Heart right ventricle (tissue), 16 donors: ENCODE measurements around the gene MMP28. TPM values are rescaled to one million over a fixed set of nuclear protein-coding genes. Genes with fewer than 3 reads are reported as not detected.

Experiments
- ATAC-seq, 8 donors: fragments of 200-7000 bp; cut with Tn5 transposase; one replicate each; pipeline ENCODE4 v1.9.1; 2020; ENCODE audit warnings: mild to moderate bottlenecking in 8 of 8, moderate library complexity in 8 of 8, moderate number of reproducible peaks in 1 of 8
- DNase-seq, 2 donors: peaks; one replicate each; pipeline ENCODE4 v3.0.0-alpha.2; 2020
- H3K27ac ChIP-seq, 10 donors: fragments of 200-600 bp; sonication (generic) in 2 of 10; one replicate each; pipeline versions ENCODE4 v1.5.0 to v1.8.0; 2020 to 2022; ENCODE audit warnings: mild to moderate bottlenecking in 3 of 10
- H3K27me3 ChIP-seq, 7 donors: fragments of 200-600 bp; one replicate each; pipeline ENCODE4 v1.8.0; 2021 to 2022; ENCODE audit warnings: mild to moderate bottlenecking in 2 of 7
- H3K36me3 ChIP-seq, 9 donors: fragments of 200-600 bp; sonication (generic) in 1 of 9; one replicate each; pipeline versions ENCODE4 v1.5.0 to v1.8.0; 2020 to 2022; ENCODE audit warnings: mild to moderate bottlenecking in 2 of 9
- H3K4me1 ChIP-seq, 9 donors: fragments of 200-600 bp; sonication (generic) in 1 of 9; one replicate each; pipeline versions ENCODE4 v1.5.0 to v1.8.0; 2020 to 2022; ENCODE audit warnings: mild to moderate bottlenecking in 4 of 9
- H3K4me3 ChIP-seq, 10 donors: fragments of 200-600 bp; sonication (generic) in 2 of 10; one replicate each; pipeline versions ENCODE4 v1.5.0 to v1.8.0; 2020 to 2022; ENCODE audit warnings: mild to moderate bottlenecking in 7 of 10, moderate library complexity in 2 of 10
- H3K9me3 ChIP-seq, 11 donors: fragments of 200-600 bp in 10 of 11; sonication (generic) in 2 of 11; one replicate each; pipeline versions ENCODE4 v1.5.0 to v1.8.0; 2013 to 2022; ENCODE audit warnings: mild to moderate bottlenecking in 2 of 11, control low read depth in 1 of 11, moderate library complexity in 1 of 11
- CTCF ChIP-seq, 9 donors: fragments of 200-600 bp; sonication (generic) in 2 of 9; IDR thresholded peaks; one replicate each; pipeline versions ENCODE4 v1.5.0 to v1.8.0; 2021 to 2022; ENCODE audit warnings: antibody characterized with exemption in 9 of 9, mild to moderate bottlenecking in 5 of 9, moderate library complexity in 1 of 9
- WGBS, 2 donors: extraction: QIAGEN DNeasy Blood & Tissue Kit; methylation state at CpG; one replicate each; pipeline ENCODE4 v1.1.7; 2013; ENCODE audit warnings: inconsistent platforms in 1 of 2; 5-methylcytosine and 5-hydroxymethylcytosine counted together
- intact Hi-C, 10 donors: fragments of 100-400 bp; cut with DNase I; formaldehyde crosslinking; loops; one replicate each; pipeline versions ENCODE4 v1.11.1 to v1.14.2; 2022
- polyA plus RNA-seq, 2 donors: library from polyadenylated mRNA; stranded (reverse); fragments of 200-250 nt; gene quantifications; one replicate each; pipeline ENCODE4 v1.2.3, GENCODE V29; 2013
- total RNA-seq, 10 donors: library from RNA; stranded (reverse); fragmentation: NEBNext Ultra II Directional in 3 of 10; extraction: Animal tissue kit (Norgen Biotek cat#: 25700) in 3 of 10; gene quantifications; one replicate each; pipeline versions ENCODE4 v1.2.1 to v1.2.4, GENCODE V29; 2021 to 2023
- donor health status: Arrhythmogenic right ventricular cardiomyopathy.
- donor health status: ischemic (EF 13 %, LVEDD 7.1; RV severe dilation, severe dysfunction).
- donor health status: healthy with polysubstance abuse.
- donor health status: DM: no; HTN: yes; CAD: no.
- donor health status: DM: no; HTN: no; CAD: no.
- donor health status: ischemic (EF 25% LVEDD 6.9; RV normal size, moderate dysfunction).
- donor health status: ischemic (EF 25% LVEDD 5.7; RV mildly dilated, moderate dysfunction).
- donor health status: healthy.
- donor health status: DM: yes; HTN: yes; CAD: no.
- donor health status: Ischemic cardiomyopathy.
- donor health status: ischemic (EF 35%, LVEDD 5.7; RV mildly dilated, moderate dysfunction).
- donor health status: nonischemic (EF 11% LVEDD 7.7; RV severe dilation, severe dysfunction).
- donor health status: DM: yes; HTN: yes; CAD: no.
- donor health status: PGD.
- donor health status: ischemic (EF 29% LVEDD 5.4; RV normal size, mild dysfunction).
- donor health status: nonischemic (EF 23%, LVEDD 6.1; RV moderate dilation, normal function).

Gene MMP28
- total and polyA plus RNA-seq, 12 donors, result 1.4 to 7.4 (median 2.3) TPM

GRCh38 chr17:35788477-35789368 lies 6.7 kb downstream of the MMP28 start:
- ATAC-seq (peak in 3 of 8 donors; percentile 7 to 70 (median 23)), DNase-seq (no peak)
- intact Hi-C loops, result no loop called here
- H3K4me1 ChIP-seq, result peaks cover 3 to 23% (median 5%) of the 10 kb centered on the region in 9 donors
- 60 to 65% methylated on average over 2 of the region's 2 CpGs for WGBS, 2 donors
- H3K27me3 ChIP-seq, result peaks cover 0 to 13% (median 0%) of the 10 kb centered on the region in 7 donors
- no peak overlapping the region for H3K27ac ChIP-seq
- H3K36me3 ChIP-seq, result no peaks in the 10 kb centered on the region
- no peak for TF ChIP-seq CTCF (IDR thresholded peaks at IDR 0.05)
- H3K4me3 ChIP-seq, result no peak overlapping the region
- H3K9me3 ChIP-seq, result peaks cover 0 to 10% (median 0%) of the 10 kb centered on the region in 11 donors

GRCh38 chr17:35786941-35787432 lies 8.5 kb downstream of the MMP28 start:
- H3K27ac ChIP-seq, result no peak overlapping the region
- H3K9me3 ChIP-seq, result peaks cover 0 to 4% (median 0%) of the 10 kb centered on the region in 11 donors
- ATAC-seq (no peak), DNase-seq (no peak)
- TF ChIP-seq CTCF (IDR thresholded peaks at IDR 0.05), result no peak
- no peaks in the 10 kb centered on the region for H3K27me3 ChIP-seq
- WGBS, 2 donors, result 29 to 38% methylated on average over 3 of the region's 3 CpGs
- H3K4me3 ChIP-seq, result no peak overlapping the region
- peaks cover 9 to 33% (median 13%) of the 10 kb centered on the region in 9 donors for H3K4me1 ChIP-seq
- intact Hi-C loops, result no loop called here
- H3K36me3 ChIP-seq, result no peaks in the 10 kb centered on the region

GRCh38 chr17:35784895-35785294 lies 10.5 kb downstream of the MMP28 start:
- H3K9me3 ChIP-seq, result no peaks in the 10 kb centered on the region
- DNase-seq, result no peak
- TF ChIP-seq CTCF (IDR thresholded peaks at IDR 0.05), result no peak
- H3K27ac ChIP-seq, result no peak overlapping the region
- intact Hi-C loops, result no loop called here
- no peak overlapping the region for H3K4me3 ChIP-seq
- no peak for ATAC-seq
- peaks cover 9 to 33% (median 13%) of the 10 kb centered on the region in 9 donors for H3K4me1 ChIP-seq
- H3K36me3 ChIP-seq, result no peaks in the 10 kb centered on the region
- 94 to 97% methylated on average over 2 of the region's 2 CpGs for WGBS, 2 donors
- H3K27me3 ChIP-seq, result peaks cover 0 to 3% (median 0%) of the 10 kb centered on the region in 7 donors

- Histone ChIP-seq H3K27me3 (peaks cover 0 to 3% (median 0%) of the 10 kb centered on the region in 7 donors), H3K27ac (no peak overlapping the region), H3K4me3 (no peak overlapping the region), H3K9me3 (no peaks in the 10 kb centered on the region), H3K36me3 (no peaks in the 10 kb centered on the region), H3K4me1 (peaks cover 9 to 32% (median 16%) of the 10 kb centered on the region in 9 donors)
- intact Hi-C loops, result no loop called here
- DNase-seq (no peak), ATAC-seq (no peak)
- 75 to 77% methylated on average over 3 of the region's 3 CpGs for WGBS, 2 donors
- no peak for TF ChIP-seq CTCF (IDR thresholded peaks at IDR 0.05)
Measured at GRCh38 chr17:35780950-35781349, 14.5 kb downstream of the MMP28 start.
